Activated CD8-positive, alpha-beta memory T cell treated with anti-CD3 and anti-CD28 coated beads for 48 hours (primary cell): ENCODE measurements around the gene GALNT10.

ENCODE experiments used
- DNase-seq, 3 experiments: peaks; one replicate each; pipeline ENCODE4 v3.0.0-alpha.2; 2020; ENCODE audit warnings: low read depth in 2 of 3, low spot score in 2 of 3

GALNT10 gene

GRCh38 chr5:154430961-154431630 lies 240.6 kb downstream of the GALNT10 start:
- no peak for DNase-seq

GRCh38 chr5:154435226-154435625 lies 244.7 kb downstream of the GALNT10 start:
- DNase-seq = no peak

- DNase-seq = no peak
Observed at GRCh38 chr5:154437281-154437965, 246.9 kb downstream of the GALNT10 start.

GRCh38 chr5:154440540-154440939 lies 250.0 kb downstream of the GALNT10 start:
- no peak for DNase-seq

- no peak for DNase-seq
Observed at GRCh38 chr5:154442801-154443200, 252.3 kb downstream of the GALNT10 start.

GRCh38 chr5:154444556-154445421 lies 254.3 kb downstream of the GALNT10 start:
- peak in 1 of 3 experiments; percentile 18 for DNase-seq

GRCh38 chr5:154445422-154446194 lies 255.1 kb downstream of the GALNT10 start, which contains the start of gene SAP30L:
TSS of gene SAP30L (plus strand) at chr5:154445997. CDS start at chr5:154446605, 608 bp downstream.
- peak; percentile 74 to 94 (median 83) for DNase-seq

- DNase-seq = peak in 2 of 3 experiments; percentile 6 to 21
Observed at GRCh38 chr5:154446195-154447088, 255.9 kb downstream of the GALNT10 start.

- no peak for DNase-seq
Observed at GRCh38 chr5:154447089-154447725, 256.7 kb downstream of the GALNT10 start.

GRCh38 chr5:154449786-154450185 lies 259.3 kb downstream of the GALNT10 start:
- no peak for DNase-seq

GRCh38 chr5:154451957-154452356 lies 261.4 kb downstream of the GALNT10 start:
- no peak for DNase-seq

- no peak for DNase-seq
Observed at GRCh38 chr5:154455585-154455984, 265.1 kb downstream of the GALNT10 start.

GRCh38 chr5:154456540-154456939 lies 266.0 kb downstream of the GALNT10 start:
- DNase-seq = no peak

- no peak for DNase-seq
Observed at GRCh38 chr5:154459015-154459414, 268.5 kb downstream of the GALNT10 start.

- no peak for DNase-seq
Observed at GRCh38 chr5:154460172-154460571, 269.6 kb downstream of the GALNT10 start.

- DNase-seq = no peak
Observed at GRCh38 chr5:154461531-154461930, 271.0 kb downstream of the GALNT10 start.

GRCh38 chr5:154464438-154464837 lies 273.9 kb downstream of the GALNT10 start:
- no peak for DNase-seq

- DNase-seq = no peak
Observed at GRCh38 chr5:154465169-154465568, 274.6 kb downstream of the GALNT10 start.

- no peak for DNase-seq
Observed at GRCh38 chr5:154466147-154466546, 275.6 kb downstream of the GALNT10 start.
